ENCODE measurements around the gene NCMAP.

Gene NCMAP

GRCh38 chr1:24620678-24621077 is 64.8 kb downstream of the NCMAP start:
- in situ Hi-C loops (cut with MboI; ENCODE audit: low sequenced_read_pairs): no loop called here

- in situ Hi-C loops (cut with MboI; ENCODE audit: low sequenced_read_pairs): no loop called here
Observed at GRCh38 chr1:24621121-24621520, 65.2 kb downstream of the NCMAP start.

- in situ Hi-C loops (cut with MboI; ENCODE audit: low sequenced_read_pairs): no loop called here
Observed at GRCh38 chr1:24622218-24622617, 66.3 kb downstream of the NCMAP start.

GRCh38 chr1:24632832-24633175 is 76.9 kb downstream of the NCMAP start:
- in situ Hi-C loops (cut with MboI; ENCODE audit: low sequenced_read_pairs): no loop called here

- in situ Hi-C loops (cut with MboI; ENCODE audit: low sequenced_read_pairs): no loop called here
Observed at GRCh38 chr1:24635195-24635843, 79.4 kb downstream of the NCMAP start.

GRCh38 chr1:24636661-24637357 is 80.9 kb downstream of the NCMAP start:
- in situ Hi-C loops (cut with MboI; ENCODE audit: low sequenced_read_pairs): no loop called here

GRCh38 chr1:24639094-24639493 is 83.2 kb downstream of the NCMAP start:
- in situ Hi-C loops (cut with MboI; ENCODE audit: low sequenced_read_pairs): no loop called here

GRCh38 chr1:24639881-24640280 is 84.0 kb downstream of the NCMAP start:
- in situ Hi-C loops (cut with MboI; ENCODE audit: low sequenced_read_pairs): no loop called here

- in situ Hi-C loops (cut with MboI; ENCODE audit: low sequenced_read_pairs): no loop called here
Observed at GRCh38 chr1:24640288-24640687, 84.4 kb downstream of the NCMAP start.

- in situ Hi-C loops (cut with MboI; ENCODE audit: low sequenced_read_pairs): no loop called here
Observed at GRCh38 chr1:24641646-24642151, 85.8 kb downstream of the NCMAP start.

- in situ Hi-C loops (cut with MboI; ENCODE audit: low sequenced_read_pairs): no loop called here
Observed at GRCh38 chr1:24642481-24643362, 86.8 kb downstream of the NCMAP start, which contains the start of gene SRRM1. TSS of gene SRRM1 (plus strand) at chr1:24643302. CDS start at chr1:24643327, 25 bp downstream.

GRCh38 chr1:24643363-24644099 is 87.6 kb downstream of the NCMAP start:
- in situ Hi-C loops (cut with MboI; ENCODE audit: low sequenced_read_pairs): no loop called here

GRCh38 chr1:24644100-24644384 is 88.2 kb downstream of the NCMAP start:
- in situ Hi-C loops (cut with MboI; ENCODE audit: low sequenced_read_pairs): no loop called here

- in situ Hi-C loops (cut with MboI; ENCODE audit: low sequenced_read_pairs): no loop called here
Observed at GRCh38 chr1:24648919-24649318, 93.0 kb downstream of the NCMAP start.

- in situ Hi-C loops (cut with MboI; ENCODE audit: low sequenced_read_pairs): no loop called here
Observed at GRCh38 chr1:24652382-24652781, 96.5 kb downstream of the NCMAP start.

- in situ Hi-C loops (cut with MboI; ENCODE audit: low sequenced_read_pairs): no loop called here
Observed at GRCh38 chr1:24654010-24654409, 98.1 kb downstream of the NCMAP start.

GRCh38 chr1:24656046-24656445 is 100.2 kb downstream of the NCMAP start:
- in situ Hi-C loops (cut with MboI; ENCODE audit: low sequenced_read_pairs): no loop called here

GRCh38 chr1:24657781-24658180 is 101.9 kb downstream of the NCMAP start:
- in situ Hi-C loops (cut with MboI; ENCODE audit: low sequenced_read_pairs): no loop called here

Data from hTERT RPE-1 (cell line).